NCI-H69 (cell line): Measurements from ENCODE around the gene HOXD13.

Source experiments
- DNase-seq: peaks from one replicate; lab custom pipeline; 2025; lab: John Stamatoyannopoulos, UW

HOXD13 gene

GRCh38 chr2:176121190-176122051, 28.9 kb downstream of the HOXD13 start:
- no peak for DNase-seq

GRCh38 chr2:176122052-176122682, 29.6 kb downstream of the HOXD13 start:
- DNase-seq: no peak

GRCh38 chr2:176122683-176123410, 30.3 kb downstream of the HOXD13 start, which contains the start of gene HOXD9:
Gene HOXD9 (plus strand): TSS chr2:176122719. CDS start chr2:176122769, 50 bp downstream.
- DNase-seq: no peak

GRCh38 chr2:176123411-176124109, 31.0 kb downstream of the HOXD13 start:
- no peak for DNase-seq

DNA sequence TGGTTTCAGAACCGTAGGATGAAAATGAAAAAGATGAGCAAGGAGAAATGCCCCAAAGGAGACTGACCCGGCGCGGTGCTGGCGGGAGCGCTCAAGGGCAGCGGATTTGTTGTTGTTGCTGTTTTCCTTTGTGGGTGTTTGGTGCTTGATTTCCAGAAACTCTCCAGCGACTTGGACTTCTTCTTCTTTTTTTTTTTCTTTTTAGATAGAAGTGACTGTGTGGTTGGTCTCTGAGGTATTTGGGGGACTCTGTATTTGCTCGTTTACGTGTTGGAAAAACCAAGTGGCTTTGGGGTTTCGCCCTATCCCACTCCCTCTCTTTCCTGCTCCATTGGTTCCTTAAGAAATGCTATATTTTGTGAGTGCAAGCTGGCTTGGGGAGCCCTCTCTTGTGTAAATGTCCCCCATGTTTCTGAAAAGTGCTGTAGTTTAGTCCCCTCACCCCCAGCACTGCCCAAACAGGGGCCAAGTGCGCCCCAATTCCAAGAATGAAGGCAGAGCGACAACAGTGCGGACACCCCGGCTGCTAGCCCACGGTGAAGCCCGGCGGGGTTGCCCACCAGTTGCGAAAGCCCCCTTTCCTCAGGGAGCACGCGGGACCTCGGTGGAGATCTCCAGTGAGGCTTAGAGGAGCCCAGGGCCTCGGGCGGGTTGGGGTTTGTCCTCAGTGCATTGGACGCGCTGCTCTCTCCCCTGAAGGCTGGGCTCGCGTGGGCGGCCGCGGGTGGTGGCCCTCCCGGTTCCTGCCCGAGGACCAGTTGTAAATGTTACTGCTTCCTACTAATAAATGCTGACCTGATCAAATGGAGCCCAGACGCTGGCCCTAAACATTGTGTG, 31.8 kb downstream of the HOXD13 start:
- no peak for DNase-seq

DNA sequence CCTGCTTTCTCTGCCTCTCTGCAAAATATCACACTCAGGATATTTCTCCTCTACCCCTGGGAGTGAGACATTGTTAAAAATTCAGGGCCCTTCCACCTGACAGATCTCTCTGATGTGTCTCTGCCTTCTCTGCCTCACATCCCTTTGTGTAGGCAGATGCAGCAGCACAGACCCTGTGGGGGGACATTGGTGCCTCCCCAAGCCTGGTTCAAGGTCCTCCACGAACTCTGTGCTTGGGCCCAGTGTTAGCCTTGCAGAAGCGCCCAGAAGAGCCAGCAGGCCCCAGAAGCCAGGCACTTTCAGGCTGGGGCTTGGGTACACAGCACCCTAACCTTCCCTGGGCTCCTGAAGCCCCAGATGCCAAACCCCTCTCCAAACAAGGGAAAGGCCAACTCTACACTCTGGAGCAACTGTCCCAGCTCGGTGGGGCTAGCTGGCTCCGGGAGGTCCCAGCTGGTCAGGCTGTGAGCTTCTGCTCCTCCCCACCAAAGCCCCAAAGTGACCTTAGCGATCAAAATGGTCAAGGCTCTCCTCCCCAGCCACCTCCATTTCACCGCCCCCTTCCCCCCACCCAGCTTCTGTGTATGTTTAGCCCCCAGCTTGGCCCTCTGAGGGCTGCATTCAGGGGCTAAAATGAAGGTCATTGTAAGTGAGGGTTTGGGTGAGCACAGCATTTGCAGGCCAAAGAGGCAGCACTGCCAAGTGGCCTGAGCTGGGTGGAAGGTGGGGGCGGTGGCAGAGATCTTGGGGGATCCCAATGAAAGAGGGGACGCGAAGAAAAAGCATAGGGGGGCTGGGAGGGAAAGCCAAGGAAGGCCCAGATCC, 32.6 kb downstream of the HOXD13 start:
- DNase-seq: no peak

DNA sequence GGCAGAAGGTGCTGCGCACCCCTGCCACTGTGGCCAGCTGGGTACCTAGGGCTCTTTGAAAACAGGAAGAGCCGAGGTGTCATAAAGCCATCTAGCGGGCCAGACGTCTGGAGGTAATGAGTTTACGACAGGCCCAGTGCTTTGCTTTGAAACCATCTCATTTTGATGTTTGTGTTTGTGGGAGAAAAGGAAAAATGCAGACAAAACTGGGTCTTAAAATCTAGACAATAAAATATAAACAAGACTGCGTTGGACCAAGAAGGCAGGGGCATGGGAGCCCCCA, 33.2 kb downstream of the HOXD13 start:
- no peak for DNase-seq

DNA sequence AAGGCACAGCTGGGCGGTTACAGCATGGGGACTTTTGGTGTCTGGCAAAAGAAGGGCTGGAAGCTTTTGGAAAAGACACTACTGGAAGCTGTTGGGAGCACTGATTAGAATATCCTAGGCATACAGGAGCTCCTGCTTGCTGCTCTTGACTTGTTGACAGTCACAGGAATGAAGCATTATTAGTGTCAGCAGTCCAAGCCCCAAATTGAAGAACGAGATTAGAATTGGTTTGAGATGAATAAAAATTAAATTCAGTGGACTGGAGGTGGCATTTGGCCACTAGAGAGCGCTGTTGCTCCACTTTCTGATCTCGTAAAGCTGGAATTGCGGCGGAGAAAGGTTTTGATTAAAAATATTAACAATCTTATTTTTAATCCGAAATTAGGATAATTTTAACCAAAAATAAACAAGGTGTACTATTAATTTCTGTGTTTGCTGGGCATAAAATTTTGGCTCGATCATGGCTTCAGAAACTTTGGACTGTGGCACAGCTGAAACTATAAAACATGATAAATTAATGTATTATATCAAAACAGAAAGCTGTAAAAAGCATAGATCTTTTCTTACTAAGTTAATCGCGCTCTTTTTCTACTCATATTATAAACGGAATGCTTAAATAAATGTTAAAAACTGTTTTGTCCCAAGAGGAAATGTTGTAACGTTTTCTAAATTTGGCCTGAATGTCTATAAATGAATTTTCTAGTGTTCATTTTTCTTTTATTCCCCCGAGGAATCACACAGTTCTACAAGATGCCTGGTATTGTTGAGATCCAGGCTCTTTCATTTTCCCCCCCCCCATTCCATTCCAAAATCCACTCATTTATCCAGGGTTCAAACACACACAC, 34.6 kb downstream of the HOXD13 start:
- DNase-seq: peak; percentile 47

GRCh38 chr2:176127774-176128072, 35.2 kb downstream of the HOXD13 start:
- DNase-seq: no peak

- DNase-seq: no peak
Measured at GRCh38 chr2:176128172-176128981, 35.9 kb downstream of the HOXD13 start.

- DNase-seq: no peak
Measured at GRCh38 chr2:176128982-176129796, 36.7 kb downstream of the HOXD13 start, which contains the start of gene HOXD8. Gene HOXD8 (plus strand): TSS chr2:176129705. CDS start chr2:176130367, 662 bp downstream.

GRCh38 chr2:176129813-176130146, 37.3 kb downstream of the HOXD13 start:
- no peak for DNase-seq

DNA sequence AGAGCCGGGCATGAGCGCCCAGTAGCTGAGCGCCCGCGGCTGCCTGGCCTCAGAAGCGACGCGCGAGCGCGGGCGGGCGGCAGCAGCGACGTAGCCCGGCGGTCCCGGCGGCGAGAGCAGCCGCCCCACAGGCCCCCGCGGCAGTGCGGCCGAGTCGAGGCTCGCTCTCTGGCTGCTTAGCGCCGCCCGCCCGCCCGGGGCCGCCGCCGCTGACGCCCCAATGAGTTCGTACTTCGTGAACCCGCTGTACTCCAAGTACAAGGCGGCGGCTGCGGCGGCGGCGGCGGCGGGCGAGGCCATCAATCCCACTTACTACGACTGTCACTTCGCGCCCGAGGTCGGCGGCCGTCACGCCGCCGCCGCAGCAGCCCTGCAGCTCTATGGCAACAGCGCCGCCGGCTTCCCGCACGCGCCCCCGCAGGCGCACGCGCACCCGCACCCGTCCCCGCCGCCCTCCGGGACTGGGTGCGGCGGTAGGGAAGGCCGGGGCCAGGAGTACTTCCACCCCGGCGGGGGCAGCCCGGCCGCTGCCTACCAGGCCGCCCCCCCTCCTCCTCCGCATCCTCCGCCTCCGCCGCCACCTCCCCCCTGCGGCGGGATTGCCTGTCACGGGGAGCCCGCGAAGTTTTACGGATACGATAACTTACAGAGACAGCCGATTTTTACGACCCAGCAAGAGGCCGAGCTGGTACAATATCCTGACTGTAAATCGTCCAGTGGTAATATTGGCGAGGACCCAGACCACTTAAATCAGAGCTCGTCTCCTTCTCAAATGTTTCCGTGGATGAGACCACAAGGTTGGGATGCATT, 37.8 kb downstream of the HOXD13 start:
- DNase-seq: no peak

GRCh38 chr2:176130957-176131847, 38.7 kb downstream of the HOXD13 start:
- no peak for DNase-seq

DNA sequence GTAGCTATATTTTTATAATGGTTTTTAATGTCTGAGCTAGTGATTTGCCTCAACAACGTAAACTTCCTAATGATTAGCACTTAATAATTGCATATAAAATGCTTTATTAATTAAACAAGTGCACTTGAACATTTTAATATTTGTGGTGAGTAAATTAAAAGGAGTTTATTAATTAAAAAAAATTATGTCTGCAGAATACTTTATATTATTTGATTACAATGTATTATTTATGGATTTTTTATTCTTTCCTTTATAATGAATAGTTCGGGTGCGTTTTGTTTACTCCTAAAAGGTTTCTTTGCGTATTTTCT, 39.3 kb downstream of the HOXD13 start:
- DNase-seq: no peak
